Epithelial cell of esophagus (primary cell): ENCODE measurements around the gene DNPH1.

Experiments used
- DNase-seq: peaks from one replicate; pipeline ENCODE4 v3.0.0; 2010; ENCODE audit warnings: low read depth
- H3K4me3 ChIP-seq: 2 replicates; pipeline ENCODE4 v1.5.1; 2011; ENCODE audit warnings: mild to moderate bottlenecking, low read length, control low read depth
- TF ChIP-seq, protein P1 (sequence below): IDR thresholded peaks from 2 replicates; pipeline ENCODE4 v1.5.1; 2011; ENCODE audit warnings: low read depth, mild to moderate bottlenecking, low read length, control low read depth, inconsistent platforms; ENCODE audit not compliant: insufficient read depth; ENCODE audit errors: missing control alignments

DNPH1 gene

DNA sequence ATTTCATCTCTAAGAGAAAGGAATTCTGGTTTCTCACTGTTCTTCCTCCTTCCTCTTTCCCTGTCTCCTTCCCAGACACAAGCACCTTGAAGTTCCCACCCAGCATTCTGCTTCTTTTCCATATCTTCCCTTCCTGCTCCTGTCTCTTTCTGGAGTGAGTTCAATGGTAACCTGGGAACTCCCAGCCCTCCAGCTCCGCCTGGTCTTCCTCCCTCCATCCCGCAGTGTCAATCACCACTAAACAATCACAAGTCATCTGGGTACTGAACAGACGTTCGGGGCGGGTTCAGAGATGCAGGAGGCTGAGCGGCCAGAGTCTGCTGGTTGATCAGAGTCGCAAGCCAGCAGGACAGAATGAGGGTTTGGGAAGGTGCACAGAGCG is 21.7 kb upstream of the DNPH1 start:
- TF ChIP-seq, protein P1, sequence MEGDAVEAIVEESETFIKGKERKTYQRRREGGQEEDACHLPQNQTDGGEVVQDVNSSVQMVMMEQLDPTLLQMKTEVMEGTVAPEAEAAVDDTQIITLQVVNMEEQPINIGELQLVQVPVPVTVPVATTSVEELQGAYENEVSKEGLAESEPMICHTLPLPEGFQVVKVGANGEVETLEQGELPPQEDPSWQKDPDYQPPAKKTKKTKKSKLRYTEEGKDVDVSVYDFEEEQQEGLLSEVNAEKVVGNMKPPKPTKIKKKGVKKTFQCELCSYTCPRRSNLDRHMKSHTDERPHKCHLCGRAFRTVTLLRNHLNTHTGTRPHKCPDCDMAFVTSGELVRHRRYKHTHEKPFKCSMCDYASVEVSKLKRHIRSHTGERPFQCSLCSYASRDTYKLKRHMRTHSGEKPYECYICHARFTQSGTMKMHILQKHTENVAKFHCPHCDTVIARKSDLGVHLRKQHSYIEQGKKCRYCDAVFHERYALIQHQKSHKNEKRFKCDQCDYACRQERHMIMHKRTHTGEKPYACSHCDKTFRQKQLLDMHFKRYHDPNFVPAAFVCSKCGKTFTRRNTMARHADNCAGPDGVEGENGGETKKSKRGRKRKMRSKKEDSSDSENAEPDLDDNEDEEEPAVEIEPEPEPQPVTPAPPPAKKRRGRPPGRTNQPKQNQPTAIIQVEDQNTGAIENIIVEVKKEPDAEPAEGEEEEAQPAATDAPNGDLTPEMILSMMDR, result no peak
- no peak overlapping the region for H3K4me3 ChIP-seq
- DNase-seq, result peak; percentile 32

DNA sequence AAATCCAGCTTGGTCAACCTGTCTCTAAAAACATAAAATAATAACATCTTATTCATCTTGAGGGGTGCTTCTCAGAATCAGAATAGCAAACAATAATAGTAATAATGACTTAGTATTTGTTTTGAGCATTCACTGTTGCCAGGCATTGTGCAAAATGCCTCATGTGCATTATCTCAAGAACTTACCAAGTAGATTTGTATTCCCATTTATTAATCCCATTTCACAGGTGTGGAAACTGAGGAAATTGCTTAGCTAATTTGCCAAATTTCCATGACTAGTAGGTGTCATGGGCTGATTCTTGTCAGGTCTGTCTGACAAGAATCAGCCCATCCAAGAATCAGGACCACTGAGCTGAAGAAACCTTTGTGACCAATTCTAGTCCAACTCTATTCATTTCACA is 19.5 kb upstream of the DNPH1 start:
- H3K4me3 ChIP-seq, result no peak overlapping the region
- DNase-seq, result no peak
- TF ChIP-seq, protein P1, result no peak

DNA sequence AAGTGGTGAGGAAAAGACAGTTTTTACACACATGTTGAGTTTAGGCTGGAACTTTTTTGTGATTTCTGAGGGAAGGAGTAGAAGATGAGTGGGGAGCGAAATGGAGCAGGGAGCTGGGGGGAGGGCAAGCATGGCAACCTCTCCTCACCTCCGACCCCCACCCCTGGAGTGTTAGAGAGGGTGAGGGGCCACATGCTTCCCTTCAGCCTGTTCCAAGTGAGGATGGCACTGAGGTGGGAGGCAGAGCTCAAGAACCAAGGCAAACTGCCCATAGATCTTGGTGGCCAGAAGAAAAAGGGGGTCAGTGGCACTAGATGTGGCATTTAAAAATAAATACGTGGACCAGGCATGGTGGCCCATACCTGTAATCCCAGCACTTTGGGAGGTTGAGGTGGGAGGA is 18.8 kb upstream of the DNPH1 start:
- H3K4me3 ChIP-seq, result no peak overlapping the region
- no peak for DNase-seq
- TF ChIP-seq, protein P1, result no peak

DNA sequence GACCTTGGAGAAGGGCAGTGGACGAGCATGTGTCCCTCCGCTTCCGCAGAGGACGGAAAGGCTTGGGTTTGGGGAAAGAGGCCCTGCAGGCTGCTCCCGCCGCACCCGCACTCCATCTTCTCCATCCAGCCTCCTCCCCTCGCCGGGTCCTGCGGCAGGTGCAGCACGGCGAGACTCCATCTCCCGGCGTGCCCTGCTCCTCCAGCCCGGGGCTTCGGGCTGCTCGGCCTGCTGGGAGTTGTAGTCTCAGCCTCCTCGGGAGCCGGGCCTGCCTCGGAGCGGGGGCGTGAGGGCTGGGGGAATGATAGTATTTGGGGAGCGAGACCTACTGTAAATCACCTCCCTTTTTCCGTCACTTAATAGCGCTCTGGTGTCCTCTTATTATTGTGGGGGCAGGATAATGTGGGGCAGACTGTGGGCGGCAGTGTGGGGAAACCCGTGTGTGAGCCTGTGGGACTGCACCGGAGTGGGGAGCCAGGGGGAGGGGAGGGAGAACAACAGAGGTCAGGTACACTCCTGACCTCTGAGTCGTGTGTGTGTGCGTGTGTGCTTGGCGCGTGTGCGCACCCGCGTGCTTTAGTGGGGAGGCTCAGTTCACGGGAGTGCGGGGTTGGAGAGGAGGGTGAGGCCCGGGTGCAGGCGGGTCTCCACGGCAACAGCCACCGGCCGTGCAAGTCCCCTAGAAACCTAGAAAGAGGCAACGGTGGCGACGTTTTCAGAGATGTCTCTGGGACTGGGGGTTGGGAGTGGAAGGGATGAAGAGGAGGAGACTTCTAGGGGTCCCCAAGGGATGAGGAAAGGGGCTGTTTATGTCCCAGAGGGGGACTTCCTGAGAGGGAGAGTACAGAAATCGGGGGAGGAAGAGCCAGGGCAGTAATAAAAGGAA is 18.1 kb upstream of the DNPH1 start:
- TF ChIP-seq, protein P1, result no peak
- peak; percentile 52 for DNase-seq

DNA sequence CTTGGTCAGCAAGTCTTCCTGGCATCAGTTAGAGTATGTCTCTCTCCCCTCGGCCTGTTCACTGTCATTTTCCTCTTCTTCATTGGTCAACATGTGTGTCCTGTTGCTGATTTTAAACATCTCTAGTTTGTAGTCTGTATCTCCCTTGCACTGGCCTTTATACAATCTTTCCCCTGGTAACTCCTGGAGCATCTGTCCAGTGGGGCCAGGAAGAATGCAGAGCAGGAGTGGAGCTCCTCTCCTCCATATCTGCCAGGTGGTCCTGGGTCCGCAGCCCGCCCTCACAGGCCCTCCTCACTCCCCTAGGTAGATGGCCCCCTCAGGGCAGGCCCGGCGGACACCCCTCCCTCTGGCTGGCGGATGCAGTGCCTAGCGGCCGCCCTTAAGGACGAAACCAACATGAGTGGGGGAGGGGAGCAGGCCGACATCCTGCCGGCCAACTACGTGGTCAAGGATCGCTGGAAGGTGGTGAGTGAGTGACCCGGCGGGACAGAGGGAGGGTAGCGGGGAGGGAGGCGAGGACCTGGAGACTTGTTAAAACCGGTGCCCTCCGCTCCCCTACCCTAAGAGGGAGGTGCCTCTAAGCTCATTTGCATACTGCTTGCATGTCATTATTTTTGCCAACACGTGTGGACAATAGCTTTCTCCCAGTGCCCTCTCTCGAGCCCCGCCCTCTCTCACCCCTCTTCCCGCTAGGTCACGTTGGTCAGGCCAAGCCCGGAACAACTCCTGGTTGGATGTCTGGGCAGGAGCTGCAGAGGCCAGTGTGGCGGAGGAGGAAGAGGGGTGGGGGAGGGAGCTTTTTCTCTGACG is 17.2 kb upstream of the DNPH1 start:
- no peak for DNase-seq
- H3K4me3 ChIP-seq, result peak overlapping the region; percentile 20

More for the DNA sequence above, 18.1 kb upstream of the DNPH1 start:
- peak overlapping the region; percentile 20 for H3K4me3 ChIP-seq

DNA sequence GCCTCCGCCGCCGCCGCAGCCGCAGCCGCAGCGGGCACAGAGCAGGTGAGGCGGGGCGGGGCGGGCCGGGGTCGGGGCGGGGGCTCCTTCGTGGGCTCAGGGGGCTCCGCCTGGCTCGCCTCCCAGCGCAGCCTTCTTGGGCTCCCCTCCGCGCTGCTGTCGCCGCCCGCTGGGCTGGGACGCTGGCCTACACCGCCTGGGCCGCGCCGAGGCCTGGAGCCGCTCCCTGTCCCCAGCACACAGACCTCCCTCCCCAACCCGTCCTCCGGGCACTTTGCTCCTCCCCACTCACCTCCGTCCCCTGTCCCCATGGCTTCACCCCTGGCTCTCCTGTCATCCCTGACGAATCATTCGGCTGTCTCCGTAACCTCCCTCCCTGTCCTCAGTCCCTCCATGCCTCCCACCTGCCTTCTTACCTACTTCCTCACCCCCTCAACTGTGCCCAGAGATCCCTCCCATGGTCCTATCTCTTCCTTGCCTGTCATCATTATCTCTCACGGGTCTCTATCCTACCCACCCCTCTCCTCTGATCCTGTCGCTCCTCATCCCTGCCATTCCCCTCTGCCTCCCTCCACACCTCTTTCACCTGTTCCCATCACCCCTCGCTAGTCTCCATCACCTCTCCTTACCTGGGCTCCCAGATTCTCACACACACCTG is 14.5 kb upstream of the DNPH1 start:
- H3K4me3 ChIP-seq, result no peak overlapping the region
- DNase-seq, result no peak
- TF ChIP-seq, protein P1, result no peak

More for the DNA sequence above, 17.2 kb upstream of the DNPH1 start:
- TF ChIP-seq, protein P1, result no peak
